HUDEP-2 (cell line): ENCODE results near the gene CYBB.
A peak's percentile ranks its signal among the peaks of the same experiment; 100 is the strongest.

Experiments used
- DNase-seq, 76 experiments: peaks; one replicate each; lab custom pipeline; 2025; ENCODE audit not compliant: unreplicated experiment in 76 of 76; lab: John Stamatoyannopoulos, UW

Gene CYBB

GRCh38 chrX:37783305-37783704, 3.4 kb downstream of the CYBB start:
- DNase-seq: no peak

GRCh38 chrX:37785569-37785968, 5.7 kb downstream of the CYBB start:
- DNase-seq: no peak

GRCh38 chrX:37786624-37787422, 7.0 kb downstream of the CYBB start:
- DNase-seq: peak in 1 of 76 experiments; percentile 0

GRCh38 chrX:37787423-37787869, 7.6 kb downstream of the CYBB start:
- no peak for DNase-seq

GRCh38 chrX:37796310-37796709, 16.5 kb downstream of the CYBB start:
- no peak for DNase-seq

- DNase-seq: no peak
These were observed 16.9 kb downstream of the CYBB start for GRCh38 chrX:37796805-37797204.

GRCh38 chrX:37799936-37800335, 20.1 kb downstream of the CYBB start:
- no peak for DNase-seq

GRCh38 chrX:37800717-37801116, 20.9 kb downstream of the CYBB start:
- no peak for DNase-seq

GRCh38 chrX:37802028-37802427, 22.2 kb downstream of the CYBB start:
- no peak for DNase-seq

GRCh38 chrX:37803057-37803456, 23.2 kb downstream of the CYBB start:
- DNase-seq: no peak

GRCh38 chrX:37809970-37810369, 30.1 kb downstream of the CYBB start:
- DNase-seq: no peak

GRCh38 chrX:37812110-37812509, 32.3 kb downstream of the CYBB start:
- DNase-seq: no peak

- DNase-seq: no peak
These were observed 33.7 kb downstream of the CYBB start for GRCh38 chrX:37813570-37813969.

GRCh38 chrX:37815366-37815765, 35.5 kb downstream of the CYBB start:
- DNase-seq: no peak

GRCh38 chrX:37816766-37817165, 36.9 kb downstream of the CYBB start:
- no peak for DNase-seq

- no peak for DNase-seq
These were observed 37.3 kb downstream of the CYBB start for GRCh38 chrX:37817176-37817575.

- no peak for DNase-seq
These were observed 37.7 kb downstream of the CYBB start for GRCh38 chrX:37817579-37817978.

GRCh38 chrX:37818031-37818430, 38.2 kb downstream of the CYBB start:
- no peak for DNase-seq

- DNase-seq: no peak
These were observed 40.8 kb downstream of the CYBB start for GRCh38 chrX:37820646-37821045.

GRCh38 chrX:37824491-37825214, 44.8 kb downstream of the CYBB start:
- DNase-seq: no peak

- peak in 39 of 76 experiments; percentile 0 to 37 (median 4) for DNase-seq
These were observed 45.5 kb downstream of the CYBB start for GRCh38 chrX:37825215-37825842.

- DNase-seq: no peak
These were observed 49.9 kb downstream of the CYBB start for GRCh38 chrX:37829721-37830120.
